ENCODE data around the gene LIN52. TPM values are rescaled to one million over a fixed set of nuclear protein-coding genes. Genes with fewer than 3 reads are reported as not detected.
A peak's percentile ranks its signal among the peaks of the same experiment; 100 is the strongest.

The LIN52 gene
- total and polyA plus RNA-seq, 2 experiments from 2014 or later: 8.6 to 10.8 TPM

DNA sequence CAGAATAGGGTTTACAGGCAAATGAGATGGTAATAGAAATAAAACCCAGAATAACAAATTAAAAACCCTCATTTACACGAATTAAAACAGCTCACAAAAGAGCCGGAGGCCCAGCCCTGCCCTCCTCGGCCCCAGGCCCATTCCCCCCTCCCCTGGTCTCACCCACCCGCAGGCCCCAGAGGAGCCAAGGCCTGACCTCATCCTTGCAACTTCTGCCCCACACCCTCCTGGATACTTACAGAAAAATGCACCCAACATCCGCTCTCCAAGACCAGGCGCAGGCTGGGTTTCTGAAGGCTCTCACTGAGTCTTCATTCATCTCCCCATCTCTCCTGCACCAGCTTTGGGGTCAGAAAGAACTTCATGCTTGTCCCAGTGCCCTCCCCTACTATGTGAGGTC is 138.3 kb downstream of the LIN52 start:
- Histone ChIP-seq H3K4me1 (ENCODE audit: insufficient read depth) (no peaks in the 10 kb centered on the region), H3K9me2 (ENCODE audit: insufficient read depth) (no peaks in the 10 kb centered on the region), H2AFZ (no peak overlapping the region), H3K4me2 (no peak overlapping the region), H3K27me3 (ENCODE audit: insufficient read depth) (peaks cover 11% of the 10 kb centered on the region; the same call in 1 of the 2 replicates), H3F3A (replicated peaks; ENCODE audit: low read depth) (no peaks in the 10 kb centered on the region), H4K20me1 (replicated peaks; ENCODE audit: insufficient read depth) (no peaks in the 10 kb centered on the region; the same call in 1 of the 2 replicates), H3K27ac (ENCODE audit: low read depth) (no peak overlapping the region), H3K36me3 (ENCODE audit: insufficient read depth) (no peaks in the 10 kb centered on the region), H3K4me3 (no peak overlapping the region), H3K79me2 (replicated peaks; ENCODE audit: insufficient read depth) (no peaks in the 10 kb centered on the region)
- H3K4me1 Mint-ChIP-seq: no peaks in the 10 kb centered on the region; the same call in 2 of the 3 replicates
- H3K27me3 Mint-ChIP-seq (ENCODE audit: insufficient read depth, low read depth, poor library complexity): peaks cover 12% of the 10 kb centered on the region
- TF ChIP-seq ZNF114 (CRISPR knock-in tag; IDR thresholded peaks at IDR 0.05): no peak
- TF ChIP-seq STAT1 (IDR thresholded peaks at IDR 0.05; ENCODE audit: unreplicated experiment): no peak
- TF ChIP-seq NANOG (IDR thresholded peaks at IDR 0.05; ENCODE audit: borderline replicate concordance): no peak
- no peak for TF ChIP-seq EZH2 (IDR thresholded peaks at IDR 0.05; ENCODE audit: low read depth, unreplicated experiment)
- no peaks in the 10 kb centered on the region for H3K36me3 Mint-ChIP-seq (ENCODE audit: low read depth)
- no peak for DNase-seq (ENCODE audit: low spot score)
- ATAC-seq: peak; percentile 18; the same call in 1 of the 3 replicates
- H3K27ac Mint-ChIP-seq: no peak overlapping the region
- H3K4me3 Mint-ChIP-seq: no peak overlapping the region
- H3K9me3 Mint-ChIP-seq: no peaks in the 10 kb centered on the region

DNA sequence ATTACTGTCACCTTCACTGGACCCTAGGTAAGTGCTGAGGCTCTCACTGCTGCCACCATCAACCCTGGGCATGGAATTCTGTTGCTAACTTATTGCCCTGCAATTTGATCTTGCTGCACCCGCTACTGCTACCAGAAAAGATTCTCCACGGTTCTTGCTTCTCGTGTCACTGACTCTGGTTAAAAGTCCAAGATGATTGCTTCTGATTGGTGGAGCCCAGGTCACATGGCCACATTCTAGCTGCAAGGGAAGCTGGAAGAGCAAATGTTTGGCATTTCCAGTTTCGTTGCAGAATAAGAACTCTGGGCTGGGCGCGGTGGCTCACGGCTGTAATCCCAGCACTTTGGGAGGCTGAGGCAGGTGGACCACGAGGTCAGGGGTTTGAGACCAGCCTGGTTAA is 147.0 kb downstream of the LIN52 start:
- Histone ChIP-seq H2AFZ (no peak overlapping the region), H3K36me3 (ENCODE audit: insufficient read depth) (no peaks in the 10 kb centered on the region), H3K79me2 (replicated peaks; ENCODE audit: insufficient read depth) (no peaks in the 10 kb centered on the region), H3K4me1 (ENCODE audit: insufficient read depth) (no peaks in the 10 kb centered on the region), H3K4me3 (no peak overlapping the region), H3K4me2 (no peak overlapping the region), H4K20me1 (replicated peaks; ENCODE audit: insufficient read depth) (no peaks in the 10 kb centered on the region), H3K27ac (ENCODE audit: low read depth) (no peak overlapping the region), H3K27me3 (ENCODE audit: insufficient read depth) (peaks cover 6% of the 10 kb centered on the region), H3F3A (replicated peaks; ENCODE audit: low read depth) (no peaks in the 10 kb centered on the region), H3K9me2 (ENCODE audit: insufficient read depth) (no peaks in the 10 kb centered on the region)
- peaks cover 2% of the 10 kb centered on the region; the same call in 1 of the 3 replicates for H3K36me3 Mint-ChIP-seq (ENCODE audit: low read depth)
- no peak for DNase-seq (ENCODE audit: low spot score)
- H3K4me1 Mint-ChIP-seq: no peaks in the 10 kb centered on the region; the same call in 2 of the 3 replicates
- peaks cover 16% of the 10 kb centered on the region for H3K27me3 Mint-ChIP-seq (ENCODE audit: insufficient read depth, low read depth, poor library complexity)
- no peak for ATAC-seq
- H3K9me3 Mint-ChIP-seq: peaks cover 16% of the 10 kb centered on the region
- H3K27ac Mint-ChIP-seq: no peak overlapping the region
- H3K4me3 Mint-ChIP-seq: no peak overlapping the region
- TF ChIP-seq NANOG (IDR thresholded peaks at IDR 0.05; ENCODE audit: borderline replicate concordance) (no peak), POLR2AphosphoS5 (IDR thresholded peaks at IDR 0.05; ENCODE audit: low read depth) (no peak), EZH2 (IDR thresholded peaks at IDR 0.05; ENCODE audit: low read depth, unreplicated experiment) (no peak), ZNF331 (CRISPR knock-in tag; IDR thresholded peaks at IDR 0.05; ENCODE audit: low read depth) (no peak), EZH2phosphoT487 (IDR thresholded peaks at IDR 0.05; ENCODE audit: unreplicated experiment) (no peak), JUNB (IDR thresholded peaks at IDR 0.05; ENCODE audit: unreplicated experiment) (no peak), ZNF114 (CRISPR knock-in tag; IDR thresholded peaks at IDR 0.05) (no peak), CREB1 (CRISPR knock-in tag; IDR thresholded peaks at IDR 0.05; ENCODE audit: low read depth) (no peak), STAT1 (IDR thresholded peaks at IDR 0.05; ENCODE audit: unreplicated experiment) (no peak)
- TF ChIP-seq, protein P1, sequence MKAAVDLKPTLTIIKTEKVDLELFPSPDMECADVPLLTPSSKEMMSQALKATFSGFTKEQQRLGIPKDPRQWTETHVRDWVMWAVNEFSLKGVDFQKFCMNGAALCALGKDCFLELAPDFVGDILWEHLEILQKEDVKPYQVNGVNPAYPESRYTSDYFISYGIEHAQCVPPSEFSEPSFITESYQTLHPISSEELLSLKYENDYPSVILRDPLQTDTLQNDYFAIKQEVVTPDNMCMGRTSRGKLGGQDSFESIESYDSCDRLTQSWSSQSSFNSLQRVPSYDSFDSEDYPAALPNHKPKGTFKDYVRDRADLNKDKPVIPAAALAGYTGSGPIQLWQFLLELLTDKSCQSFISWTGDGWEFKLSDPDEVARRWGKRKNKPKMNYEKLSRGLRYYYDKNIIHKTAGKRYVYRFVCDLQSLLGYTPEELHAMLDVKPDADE (IDR thresholded peaks at IDR 0.05): no peak
- TF ChIP-seq, protein P2, sequence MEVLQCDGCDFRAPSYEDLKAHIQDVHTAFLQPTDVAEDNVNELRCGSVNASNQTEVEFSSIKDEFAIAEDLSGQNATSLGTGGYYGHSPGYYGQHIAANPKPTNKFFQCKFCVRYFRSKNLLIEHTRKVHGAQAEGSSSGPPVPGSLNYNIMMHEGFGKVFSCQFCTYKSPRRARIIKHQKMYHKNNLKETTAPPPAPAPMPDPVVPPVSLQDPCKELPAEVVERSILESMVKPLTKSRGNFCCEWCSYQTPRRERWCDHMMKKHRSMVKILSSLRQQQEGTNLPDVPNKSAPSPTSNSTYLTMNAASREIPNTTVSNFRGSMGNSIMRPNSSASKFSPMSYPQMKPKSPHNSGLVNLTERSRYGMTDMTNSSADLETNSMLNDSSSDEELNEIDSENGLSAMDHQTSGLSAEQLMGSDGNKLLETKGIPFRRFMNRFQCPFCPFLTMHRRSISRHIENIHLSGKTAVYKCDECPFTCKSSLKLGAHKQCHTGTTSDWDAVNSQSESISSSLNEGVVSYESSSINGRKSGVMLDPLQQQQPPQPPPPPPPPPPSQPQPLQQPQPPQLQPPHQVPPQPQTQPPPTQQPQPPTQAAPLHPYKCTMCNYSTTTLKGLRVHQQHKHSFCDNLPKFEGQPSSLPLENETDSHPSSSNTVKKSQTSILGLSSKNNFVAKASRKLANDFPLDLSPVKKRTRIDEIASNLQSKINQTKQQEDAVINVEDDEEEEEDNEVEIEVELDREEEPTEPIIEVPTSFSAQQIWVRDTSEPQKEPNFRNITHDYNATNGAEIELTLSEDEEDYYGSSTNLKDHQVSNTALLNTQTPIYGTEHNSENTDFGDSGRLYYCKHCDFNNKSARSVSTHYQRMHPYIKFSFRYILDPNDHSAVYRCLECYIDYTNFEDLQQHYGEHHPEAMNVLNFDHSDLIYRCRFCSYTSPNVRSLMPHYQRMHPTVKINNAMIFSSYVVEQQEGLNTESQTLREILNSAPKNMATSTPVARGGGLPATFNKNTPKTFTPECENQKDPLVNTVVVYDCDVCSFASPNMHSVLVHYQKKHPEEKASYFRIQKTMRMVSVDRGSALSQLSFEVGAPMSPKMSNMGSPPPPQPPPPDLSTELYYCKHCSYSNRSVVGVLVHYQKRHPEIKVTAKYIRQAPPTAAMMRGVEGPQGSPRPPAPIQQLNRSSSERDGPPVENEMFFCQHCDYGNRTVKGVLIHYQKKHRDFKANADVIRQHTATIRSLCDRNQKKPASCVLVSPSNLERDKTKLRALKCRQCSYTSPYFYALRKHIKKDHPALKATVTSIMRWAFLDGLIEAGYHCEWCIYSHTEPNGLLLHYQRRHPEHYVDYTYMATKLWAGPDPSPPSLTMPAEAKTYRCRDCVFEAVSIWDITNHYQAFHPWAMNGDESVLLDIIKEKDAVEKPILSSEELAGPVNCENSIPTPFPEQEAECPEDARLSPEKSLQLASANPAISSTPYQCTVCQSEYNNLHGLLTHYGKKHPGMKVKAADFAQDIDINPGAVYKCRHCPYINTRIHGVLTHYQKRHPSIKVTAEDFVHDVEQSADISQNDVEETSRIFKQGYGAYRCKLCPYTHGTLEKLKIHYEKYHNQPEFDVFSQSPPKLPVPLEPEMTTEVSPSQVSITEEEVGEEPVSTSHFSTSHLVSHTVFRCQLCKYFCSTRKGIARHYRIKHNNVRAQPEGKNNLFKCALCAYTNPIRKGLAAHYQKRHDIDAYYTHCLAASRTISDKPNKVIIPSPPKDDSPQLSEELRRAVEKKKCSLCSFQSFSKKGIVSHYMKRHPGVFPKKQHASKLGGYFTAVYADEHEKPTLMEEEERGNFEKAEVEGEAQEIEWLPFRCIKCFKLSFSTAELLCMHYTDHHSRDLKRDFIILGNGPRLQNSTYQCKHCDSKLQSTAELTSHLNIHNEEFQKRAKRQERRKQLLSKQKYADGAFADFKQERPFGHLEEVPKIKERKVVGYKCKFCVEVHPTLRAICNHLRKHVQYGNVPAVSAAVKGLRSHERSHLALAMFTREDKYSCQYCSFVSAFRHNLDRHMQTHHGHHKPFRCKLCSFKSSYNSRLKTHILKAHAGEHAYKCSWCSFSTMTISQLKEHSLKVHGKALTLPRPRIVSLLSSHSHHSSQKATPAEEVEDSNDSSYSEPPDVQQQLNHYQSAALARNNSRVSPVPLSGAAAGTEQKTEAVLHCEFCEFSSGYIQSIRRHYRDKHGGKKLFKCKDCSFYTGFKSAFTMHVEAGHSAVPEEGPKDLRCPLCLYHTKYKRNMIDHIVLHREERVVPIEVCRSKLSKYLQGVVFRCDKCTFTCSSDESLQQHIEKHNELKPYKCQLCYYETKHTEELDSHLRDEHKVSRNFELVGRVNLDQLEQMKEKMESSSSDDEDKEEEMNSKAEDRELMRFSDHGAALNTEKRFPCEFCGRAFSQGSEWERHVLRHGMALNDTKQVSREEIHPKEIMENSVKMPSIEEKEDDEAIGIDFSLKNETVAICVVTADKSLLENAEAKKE (CRISPR knock-in tag; IDR thresholded peaks at IDR 0.05): no peak
- TF ChIP-seq, protein P3, sequence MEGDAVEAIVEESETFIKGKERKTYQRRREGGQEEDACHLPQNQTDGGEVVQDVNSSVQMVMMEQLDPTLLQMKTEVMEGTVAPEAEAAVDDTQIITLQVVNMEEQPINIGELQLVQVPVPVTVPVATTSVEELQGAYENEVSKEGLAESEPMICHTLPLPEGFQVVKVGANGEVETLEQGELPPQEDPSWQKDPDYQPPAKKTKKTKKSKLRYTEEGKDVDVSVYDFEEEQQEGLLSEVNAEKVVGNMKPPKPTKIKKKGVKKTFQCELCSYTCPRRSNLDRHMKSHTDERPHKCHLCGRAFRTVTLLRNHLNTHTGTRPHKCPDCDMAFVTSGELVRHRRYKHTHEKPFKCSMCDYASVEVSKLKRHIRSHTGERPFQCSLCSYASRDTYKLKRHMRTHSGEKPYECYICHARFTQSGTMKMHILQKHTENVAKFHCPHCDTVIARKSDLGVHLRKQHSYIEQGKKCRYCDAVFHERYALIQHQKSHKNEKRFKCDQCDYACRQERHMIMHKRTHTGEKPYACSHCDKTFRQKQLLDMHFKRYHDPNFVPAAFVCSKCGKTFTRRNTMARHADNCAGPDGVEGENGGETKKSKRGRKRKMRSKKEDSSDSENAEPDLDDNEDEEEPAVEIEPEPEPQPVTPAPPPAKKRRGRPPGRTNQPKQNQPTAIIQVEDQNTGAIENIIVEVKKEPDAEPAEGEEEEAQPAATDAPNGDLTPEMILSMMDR (conservative IDR thresholded peaks at IDR 0.05; ENCODE audit: low read depth in 2 of 2): no peak

Measured in GM23338 (cell line).